GM19452 (cell line): ENCODE measurements around the gene RBM26.

Experiments
- ATAC-seq: cut with Tn5 transposase; IDR thresholded peaks from one replicate; pipeline ENCODE4 v1.9.1; 2021; ENCODE audit not compliant: unreplicated experiment

The RBM26 gene

DNA sequence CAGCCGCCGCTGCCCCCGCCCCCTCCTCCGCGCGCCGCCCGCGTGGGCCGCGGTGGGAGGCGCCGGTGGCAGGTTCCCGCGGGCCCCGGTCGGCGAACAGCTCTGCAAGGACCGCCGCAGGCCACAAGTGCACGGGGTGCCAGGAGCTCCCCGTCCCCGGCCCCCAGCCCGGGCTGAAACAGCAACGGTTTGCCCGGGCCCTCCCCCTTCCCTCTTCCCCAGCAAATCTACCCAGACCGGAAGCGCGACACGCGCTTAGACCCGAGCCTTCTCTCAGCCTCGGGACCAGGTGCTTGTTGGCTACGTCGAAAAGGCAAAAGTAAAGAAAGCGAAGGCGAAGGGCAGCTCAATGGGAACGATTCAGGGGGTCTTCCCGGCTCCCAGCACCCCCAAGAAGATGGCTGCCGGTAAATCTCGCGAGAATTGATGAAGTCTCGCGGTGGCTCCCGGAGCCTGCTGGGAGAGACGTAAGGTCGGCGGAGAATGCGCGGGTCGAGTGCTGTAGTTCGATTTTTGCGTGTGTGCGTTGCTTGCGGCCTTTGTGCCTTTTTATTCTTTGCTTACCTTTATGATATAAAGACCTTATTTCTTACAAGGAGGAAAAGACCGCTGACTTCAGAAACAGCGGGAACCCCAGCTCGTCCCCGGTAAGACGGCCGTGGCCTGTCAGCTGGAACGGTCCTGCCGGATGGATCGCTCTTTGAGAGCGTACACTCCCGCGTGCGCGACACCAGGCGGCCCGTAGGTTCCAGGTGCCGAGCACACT lies at the start of gene RBM26:
TSS of gene RBM26 (minus strand) at position 425 of the 766 bp plus-strand sequence. CDS start 481 bp downstream, outside the sequence.
- ATAC-seq: peak; percentile 82

DNA sequence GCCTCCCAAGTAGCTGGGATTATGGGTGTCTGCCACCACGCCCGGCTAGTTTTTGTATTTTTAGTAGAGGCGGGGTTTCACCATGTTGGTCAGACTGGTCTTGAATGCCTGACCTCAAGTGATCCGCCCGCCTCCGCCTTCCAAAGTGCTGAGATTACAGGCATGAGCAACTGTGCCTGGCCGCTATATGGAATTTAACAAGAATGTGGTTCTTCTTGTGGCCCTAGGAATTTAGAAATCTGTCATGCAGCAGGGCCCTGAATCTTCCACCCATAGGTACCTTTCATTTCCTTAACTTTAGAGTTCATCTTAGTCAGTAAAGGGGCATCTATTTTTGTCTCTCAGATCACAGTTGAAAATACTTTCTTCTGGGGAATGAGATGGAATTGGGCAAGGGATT lies 49.3 kb upstream of the RBM26 start:
- ATAC-seq: no peak

GRCh38 chr13:79452239-79452913 lies 46.3 kb upstream of the RBM26 start:
- ATAC-seq: no peak

- peak; percentile 99 for ATAC-seq
These were observed 45.5 kb upstream of the RBM26 start for GRCh38 chr13:79451500-79451962.

GRCh38 chr13:79450110-79450509 lies 44.1 kb upstream of the RBM26 start:
- no peak for ATAC-seq

- ATAC-seq: peak; percentile 36
These were observed 42.4 kb upstream of the RBM26 start for GRCh38 chr13:79448413-79448812.

DNA sequence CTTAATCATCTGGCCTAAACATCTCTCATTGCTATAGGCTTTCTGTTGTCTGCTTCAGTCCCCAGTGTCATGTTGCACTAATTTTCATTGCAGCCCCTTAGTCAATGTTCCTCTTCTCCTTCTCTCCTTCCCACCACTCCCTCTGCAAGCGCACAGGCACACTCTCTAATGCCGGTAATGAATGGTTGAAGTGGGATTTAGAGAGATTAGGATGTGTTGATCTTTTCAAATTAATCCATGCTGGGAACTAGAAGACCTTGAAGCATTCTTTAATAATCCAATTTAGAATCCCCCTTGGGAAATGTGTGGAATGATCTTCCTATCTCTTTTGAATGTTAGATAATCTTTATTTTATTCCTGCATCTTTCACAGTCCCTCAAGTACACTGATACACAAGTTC lies 41.7 kb upstream of the RBM26 start:
- ATAC-seq: no peak

DNA sequence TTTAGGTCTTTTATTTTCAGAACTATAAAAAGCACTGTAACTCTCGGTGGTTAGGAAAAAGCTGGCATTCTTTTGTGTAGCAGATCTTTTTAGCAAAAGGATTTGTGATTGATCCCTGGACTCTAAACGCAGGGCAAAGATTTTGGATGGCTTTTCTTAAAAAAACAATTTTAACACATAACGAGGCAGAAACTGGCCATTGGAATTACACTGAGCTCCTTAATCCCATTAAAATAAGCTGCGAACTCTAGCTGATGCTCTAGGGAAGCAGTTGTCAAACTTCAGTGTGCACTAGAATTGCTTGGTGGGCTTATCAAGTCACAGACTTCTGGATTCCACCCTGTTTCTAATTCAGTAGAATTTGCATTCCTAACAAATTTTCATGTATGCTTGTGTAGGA lies 41.1 kb upstream of the RBM26 start:
- no peak for ATAC-seq

DNA sequence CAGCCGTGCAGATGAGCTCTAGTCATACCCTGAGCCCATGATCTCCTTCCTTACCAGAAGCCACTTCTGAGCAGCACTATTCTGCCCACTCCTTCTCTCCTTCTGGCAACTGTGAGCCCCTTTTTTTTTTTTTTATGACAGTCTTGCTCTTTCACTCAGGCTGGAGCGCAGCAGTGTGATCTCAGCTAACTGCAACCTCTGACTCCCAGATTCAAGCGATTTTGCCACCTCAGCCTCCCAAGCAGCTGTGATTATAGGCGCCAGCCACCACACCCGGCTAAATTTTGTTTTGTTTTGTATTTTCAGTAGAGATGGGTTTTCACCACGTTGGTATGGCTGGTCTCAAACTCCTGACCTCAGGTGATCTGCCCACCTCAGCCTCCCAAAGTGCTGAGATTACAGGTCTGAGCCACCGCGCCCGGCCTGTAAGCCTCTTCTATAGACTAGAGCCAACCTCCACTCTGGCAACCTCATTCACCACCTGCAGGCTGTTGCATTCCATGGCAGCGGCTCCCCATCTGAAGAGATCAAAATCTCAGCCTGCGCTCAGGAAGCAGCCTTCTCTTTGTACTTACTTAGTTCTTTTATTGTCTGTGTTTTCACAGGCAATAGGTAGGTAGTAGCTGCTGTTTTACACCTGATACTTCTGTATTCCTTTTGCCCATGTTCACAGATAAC lies 40.1 kb upstream of the RBM26 start:
- no peak for ATAC-seq

GRCh38 chr13:79442706-79443105 lies 36.7 kb upstream of the RBM26 start:
- ATAC-seq: no peak

- ATAC-seq: no peak
These were observed 36.2 kb upstream of the RBM26 start for GRCh38 chr13:79442221-79442620.

DNA sequence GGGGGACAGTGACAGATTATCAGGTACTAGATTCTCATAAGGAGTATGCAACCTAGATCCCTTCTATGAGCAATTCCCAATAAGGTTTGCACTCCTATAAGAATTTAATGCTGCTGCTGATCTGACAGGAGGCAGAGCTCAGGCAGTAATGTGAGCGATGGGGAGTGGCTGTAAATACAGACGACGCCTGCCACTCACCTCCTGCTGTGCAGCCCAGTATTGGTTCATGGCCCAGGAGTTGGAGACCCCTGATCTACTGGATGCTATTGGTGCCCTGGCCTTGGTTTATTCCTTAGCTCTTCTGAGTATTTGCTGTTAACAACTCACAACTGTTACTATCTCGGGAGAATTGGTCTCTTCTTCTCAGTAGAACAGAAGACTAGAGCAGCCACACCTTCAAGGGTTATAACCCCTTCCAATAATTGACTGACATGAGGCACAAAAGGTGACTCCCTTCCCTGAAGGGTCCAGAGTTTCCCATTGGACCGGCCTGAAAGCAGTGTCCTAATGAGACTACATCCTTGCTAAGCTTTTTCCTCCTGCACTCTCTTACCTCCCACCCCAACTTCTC lies 35.0 kb upstream of the RBM26 start:
- ATAC-seq: no peak

GRCh38 chr13:79439275-79439674 lies 33.2 kb upstream of the RBM26 start:
- ATAC-seq: no peak

DNA sequence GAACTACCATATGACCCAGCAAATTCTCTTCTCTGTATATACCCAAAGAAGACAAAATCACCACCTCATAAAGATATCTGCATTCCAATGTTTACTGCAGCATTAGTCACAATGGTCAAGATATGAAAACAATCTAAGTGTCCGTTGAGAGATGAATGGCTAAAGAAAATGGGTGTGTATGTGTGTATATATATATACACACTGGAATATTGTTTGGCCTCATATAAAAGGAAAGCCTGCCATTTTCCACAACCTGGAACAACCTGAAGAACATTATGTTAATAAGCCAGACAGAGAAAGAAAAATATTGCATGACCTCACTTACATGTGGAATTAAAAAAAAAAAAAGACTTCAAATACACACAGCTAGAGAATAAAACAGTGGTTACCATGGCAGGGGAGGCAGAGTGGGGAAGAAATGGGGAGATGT lies 29.5 kb upstream of the RBM26 start:
- ATAC-seq: no peak

DNA sequence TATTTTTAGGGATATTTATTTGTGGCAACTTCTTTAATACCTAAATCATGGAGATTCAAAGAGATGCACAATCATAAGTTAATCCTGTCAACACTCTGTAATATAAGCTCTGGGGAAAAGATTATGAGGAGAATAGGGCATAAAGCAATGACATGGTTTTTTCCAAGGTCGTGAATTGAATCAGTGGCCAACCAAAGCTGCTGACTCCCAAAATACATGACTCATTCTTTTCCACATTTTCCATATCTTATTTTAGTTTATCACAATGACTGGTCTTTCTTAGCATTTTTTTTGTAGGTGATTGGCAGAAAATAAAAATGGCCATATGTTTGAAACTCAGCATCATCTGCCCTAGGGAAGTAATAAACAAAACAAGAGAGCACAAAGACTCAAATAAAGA lies 28.5 kb upstream of the RBM26 start:
- ATAC-seq: no peak

GRCh38 chr13:79432992-79433391 lies 26.9 kb upstream of the RBM26 start:
- no peak for ATAC-seq

- no peak for ATAC-seq
These were observed 26.0 kb upstream of the RBM26 start for GRCh38 chr13:79432086-79432485.

GRCh38 chr13:79429309-79429708 lies 23.3 kb upstream of the RBM26 start:
- ATAC-seq: no peak

GRCh38 chr13:79427883-79428282 lies 21.8 kb upstream of the RBM26 start:
- no peak for ATAC-seq

- no peak for ATAC-seq
These were observed 21.2 kb upstream of the RBM26 start for GRCh38 chr13:79427265-79427664.

- ATAC-seq: peak; percentile 82
These were observed 18.0 kb upstream of the RBM26 start for GRCh38 chr13:79423801-79424642.
